Measurements from ENCODE around the gene AQP12B.

DNA sequence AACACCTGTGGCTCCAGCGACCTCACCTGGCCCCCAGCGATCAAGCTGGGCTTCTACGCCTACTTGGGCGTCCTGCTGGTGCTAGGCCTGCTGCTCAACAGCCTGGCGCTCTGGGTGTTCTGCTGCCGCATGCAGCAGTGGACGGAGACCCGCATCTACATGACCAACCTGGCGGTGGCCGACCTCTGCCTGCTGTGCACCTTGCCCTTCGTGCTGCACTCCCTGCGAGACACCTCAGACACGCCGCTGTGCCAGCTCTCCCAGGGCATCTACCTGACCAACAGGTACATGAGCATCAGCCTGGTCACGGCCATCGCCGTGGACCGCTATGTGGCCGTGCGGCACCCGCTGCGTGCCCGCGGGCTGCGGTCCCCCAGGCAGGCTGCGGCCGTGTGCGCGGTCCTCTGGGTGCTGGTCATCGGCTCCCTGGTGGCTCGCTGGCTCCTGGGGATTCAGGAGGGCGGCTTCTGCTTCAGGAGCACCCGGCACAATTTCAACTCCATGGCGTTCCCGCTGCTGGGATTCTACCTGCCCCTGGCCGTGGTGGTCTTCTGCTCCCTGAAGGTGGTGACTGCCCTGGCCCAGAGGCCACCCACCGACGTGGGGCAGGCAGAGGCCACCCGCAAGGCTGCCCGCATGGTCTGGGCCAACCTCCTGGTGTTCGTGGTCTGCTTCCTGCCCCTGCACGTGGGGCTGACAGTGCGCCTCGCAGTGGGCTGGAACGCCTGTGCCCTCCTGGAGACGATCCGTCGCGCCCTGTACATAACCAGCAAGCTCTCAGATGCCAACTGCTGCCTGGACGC, 52.5 kb downstream of the AQP12B start:
- TF ChIP-seq, protein P1, sequence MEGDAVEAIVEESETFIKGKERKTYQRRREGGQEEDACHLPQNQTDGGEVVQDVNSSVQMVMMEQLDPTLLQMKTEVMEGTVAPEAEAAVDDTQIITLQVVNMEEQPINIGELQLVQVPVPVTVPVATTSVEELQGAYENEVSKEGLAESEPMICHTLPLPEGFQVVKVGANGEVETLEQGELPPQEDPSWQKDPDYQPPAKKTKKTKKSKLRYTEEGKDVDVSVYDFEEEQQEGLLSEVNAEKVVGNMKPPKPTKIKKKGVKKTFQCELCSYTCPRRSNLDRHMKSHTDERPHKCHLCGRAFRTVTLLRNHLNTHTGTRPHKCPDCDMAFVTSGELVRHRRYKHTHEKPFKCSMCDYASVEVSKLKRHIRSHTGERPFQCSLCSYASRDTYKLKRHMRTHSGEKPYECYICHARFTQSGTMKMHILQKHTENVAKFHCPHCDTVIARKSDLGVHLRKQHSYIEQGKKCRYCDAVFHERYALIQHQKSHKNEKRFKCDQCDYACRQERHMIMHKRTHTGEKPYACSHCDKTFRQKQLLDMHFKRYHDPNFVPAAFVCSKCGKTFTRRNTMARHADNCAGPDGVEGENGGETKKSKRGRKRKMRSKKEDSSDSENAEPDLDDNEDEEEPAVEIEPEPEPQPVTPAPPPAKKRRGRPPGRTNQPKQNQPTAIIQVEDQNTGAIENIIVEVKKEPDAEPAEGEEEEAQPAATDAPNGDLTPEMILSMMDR (IDR thresholded peaks at IDR 0.05) = no peak
- no peak for TF ChIP-seq POLR2AphosphoS5 (IDR thresholded peaks at IDR 0.05)
